ENCODE results near the gene TSPAN18. TPM values are rescaled to one million over a fixed set of nuclear protein-coding genes. Genes with fewer than 3 reads are reported as not detected.

The TSPAN18 gene
- total and polyA plus RNA-seq, 2 experiments from 2014 or later = 0.20 to 0.54 TPM

- Histone ChIP-seq H3K4me1 (ENCODE audit: insufficient read depth) (no peaks in the 10 kb centered on the region), H3K79me2 (ENCODE audit: insufficient read depth) (no peaks in the 10 kb centered on the region), H3K9me3 (ENCODE audit: low read depth) (no peaks in the 10 kb centered on the region), H2AFZ (no peak overlapping the region), H3K27ac (no peak overlapping the region), H3F3A (ENCODE audit: insufficient read depth) (no peaks in the 10 kb centered on the region), H3K9ac (no peak overlapping the region), H4K20me1 (ENCODE audit: insufficient read depth) (no peaks in the 10 kb centered on the region), H3K9me2 (ENCODE audit: insufficient read depth) (no peaks in the 10 kb centered on the region), H3K27me3 (replicated peaks; ENCODE audit: insufficient read depth) (peaks cover 17% of the 10 kb centered on the region), H3K4me2 (ENCODE audit: unreplicated experiment) (no peak overlapping the region), H3K4me3 (no peak overlapping the region), H3K36me3 (ENCODE audit: low read depth) (no peaks in the 10 kb centered on the region)
- WGBS, 2 experiments (ENCODE audit: low coverage in 1 of 2, low lambda C conversion rate in 2 of 2, missing lambda C conversion rate in 2 of 2) = 70 to 71% methylated on average over 6 of the region's 6 CpGs
- no peak for TF ChIP-seq EZH2phosphoT487 (IDR thresholded peaks at IDR 0.05; ENCODE audit: insufficient read depth, low read depth)
- no peak for TF ChIP-seq EZH2 (IDR thresholded peaks at IDR 0.05; ENCODE audit: insufficient read depth, poor library complexity, severe bottlenecking)
- DNase-seq = no peak
- in situ Hi-C loops (cut with MboI) = no loop called here
Observed at GRCh38 chr11:44708523-44709280, 18.1 kb upstream of the TSPAN18 start.

GRCh38 chr11:44709281-44709562, 17.5 kb upstream of the TSPAN18 start:
- Histone ChIP-seq H3K79me2 (ENCODE audit: insufficient read depth) (no peaks in the 10 kb centered on the region), H3K9ac (no peak overlapping the region), H3K9me2 (ENCODE audit: insufficient read depth) (no peaks in the 10 kb centered on the region), H3K27me3 (replicated peaks; ENCODE audit: insufficient read depth) (peaks cover 17% of the 10 kb centered on the region), H3K4me1 (ENCODE audit: insufficient read depth) (no peaks in the 10 kb centered on the region), H3K36me3 (ENCODE audit: low read depth) (no peaks in the 10 kb centered on the region), H4K20me1 (ENCODE audit: insufficient read depth) (no peaks in the 10 kb centered on the region), H2AFZ (no peak overlapping the region), H3K9me3 (ENCODE audit: low read depth) (no peaks in the 10 kb centered on the region), H3F3A (ENCODE audit: insufficient read depth) (no peaks in the 10 kb centered on the region), H3K4me3 (no peak overlapping the region), H3K4me2 (ENCODE audit: unreplicated experiment) (no peak overlapping the region), H3K27ac (no peak overlapping the region)
- WGBS, 2 experiments (ENCODE audit: low coverage in 1 of 2, low lambda C conversion rate in 2 of 2, missing lambda C conversion rate in 2 of 2) = 63 to 78% methylated on average over 3 of the region's 3 CpGs
- TF ChIP-seq EZH2 (IDR thresholded peaks at IDR 0.05; ENCODE audit: insufficient read depth, poor library complexity, severe bottlenecking) (no peak), EZH2phosphoT487 (IDR thresholded peaks at IDR 0.05; ENCODE audit: insufficient read depth, low read depth) (no peak)
- DNase-seq = no peak
- in situ Hi-C loops (cut with MboI) = no loop called here

DNA sequence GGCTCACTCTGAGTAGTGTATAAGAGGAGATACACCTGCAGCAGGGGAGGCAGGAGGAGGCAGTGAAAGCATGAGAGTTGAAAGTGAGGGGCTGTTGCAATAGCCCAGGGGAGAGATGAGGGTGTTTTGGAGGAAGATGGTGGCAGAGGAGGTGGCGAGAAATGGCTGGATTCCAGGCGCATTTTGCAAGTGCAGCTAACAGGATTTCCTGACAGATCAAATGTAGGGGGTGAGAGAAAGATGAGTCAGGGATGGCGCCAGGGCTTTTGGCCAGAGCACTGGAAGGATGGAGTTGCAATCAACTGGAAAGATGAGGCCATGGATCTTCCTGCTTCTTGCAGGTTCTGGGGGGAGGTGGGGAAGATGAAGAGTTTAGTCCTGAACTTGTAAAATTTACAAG, 16.8 kb upstream of the TSPAN18 start:
- 19 to 32% methylated on average over 3 of the region's 3 CpGs for WGBS, 2 experiments (ENCODE audit: low coverage in 1 of 2, low lambda C conversion rate in 2 of 2, missing lambda C conversion rate in 2 of 2)
- Histone ChIP-seq H3K79me2 (ENCODE audit: insufficient read depth) (no peaks in the 10 kb centered on the region), H3K9me3 (ENCODE audit: low read depth) (no peaks in the 10 kb centered on the region), H3K36me3 (ENCODE audit: low read depth) (no peaks in the 10 kb centered on the region), H4K20me1 (ENCODE audit: insufficient read depth) (no peaks in the 10 kb centered on the region), H3K27me3 (replicated peaks; ENCODE audit: insufficient read depth) (peaks cover 17% of the 10 kb centered on the region), H3K9ac (no peak overlapping the region), H3K27ac (no peak overlapping the region), H3F3A (ENCODE audit: insufficient read depth) (no peaks in the 10 kb centered on the region), H3K4me1 (ENCODE audit: insufficient read depth) (no peaks in the 10 kb centered on the region), H3K4me3 (no peak overlapping the region), H2AFZ (no peak overlapping the region), H3K4me2 (ENCODE audit: unreplicated experiment) (no peak overlapping the region), H3K9me2 (ENCODE audit: insufficient read depth) (no peaks in the 10 kb centered on the region)
- TF ChIP-seq EZH2 (IDR thresholded peaks at IDR 0.05; ENCODE audit: insufficient read depth, poor library complexity, severe bottlenecking) (no peak), EZH2phosphoT487 (IDR thresholded peaks at IDR 0.05; ENCODE audit: insufficient read depth, low read depth) (no peak)
- peak; percentile 58 for DNase-seq
- in situ Hi-C loops (cut with MboI) = no loop called here

- Histone ChIP-seq H3K79me2 (ENCODE audit: insufficient read depth) (no peaks in the 10 kb centered on the region), H2AFZ (no peak overlapping the region), H3K36me3 (ENCODE audit: low read depth) (no peaks in the 10 kb centered on the region), H3K9me2 (ENCODE audit: insufficient read depth) (no peaks in the 10 kb centered on the region), H3K9ac (no peak overlapping the region), H3K4me2 (ENCODE audit: unreplicated experiment) (no peak overlapping the region), H3K4me3 (no peak overlapping the region), H3K27me3 (replicated peaks; ENCODE audit: insufficient read depth) (peaks cover 17% of the 10 kb centered on the region), H3K4me1 (ENCODE audit: insufficient read depth) (no peaks in the 10 kb centered on the region), H3K27ac (no peak overlapping the region), H3K9me3 (ENCODE audit: low read depth) (no peaks in the 10 kb centered on the region), H4K20me1 (ENCODE audit: insufficient read depth) (no peaks in the 10 kb centered on the region), H3F3A (ENCODE audit: insufficient read depth) (no peaks in the 10 kb centered on the region)
- TF ChIP-seq EZH2 (IDR thresholded peaks at IDR 0.05; ENCODE audit: insufficient read depth, poor library complexity, severe bottlenecking) (no peak), EZH2phosphoT487 (IDR thresholded peaks at IDR 0.05; ENCODE audit: insufficient read depth, low read depth) (no peak)
- DNase-seq = no peak
- in situ Hi-C loops (cut with MboI) = no loop called here
- 54 to 57% methylated on average over 5 to 6 of the region's 6 CpGs for WGBS, 2 experiments (ENCODE audit: low coverage in 1 of 2, low lambda C conversion rate in 2 of 2, missing lambda C conversion rate in 2 of 2)
Observed at GRCh38 chr11:44711113-44711786, 15.5 kb upstream of the TSPAN18 start.

Measured in GM23248 (cell line).